HCT116 (cell line): Measurements from ENCODE around the gene IMMP2L.

ENCODE experiments used
- EGR1 ChIP-seq: IDR thresholded peaks from 2 replicates; pipeline ENCODE4 v1.6.1; 2012; ENCODE audit warnings: low read depth
- JUND ChIP-seq: IDR thresholded peaks from 2 replicates; pipeline ENCODE4 v1.6.1; 2012
- MAX ChIP-seq: IDR thresholded peaks from 2 replicates; pipeline ENCODE4 v1.6.1; 2012
- POLR2A ChIP-seq: IDR thresholded peaks from 2 replicates; pipeline ENCODE4 v1.7.0; 2011; ENCODE audit warnings: borderline replicate concordance; ENCODE audit not compliant: insufficient read depth, insufficient read length; ENCODE audit errors: extremely low read depth
- POLR2AphosphoS5 ChIP-seq: IDR thresholded peaks from 2 replicates; pipeline ENCODE4 v1.6.1; 2011; ENCODE audit warnings: mild to moderate bottlenecking, low read depth, low read length, moderate library complexity
- ZNF274 ChIP-seq: fragments of 200-500 bp; sonication (Bioruptor generic); IDR thresholded peaks from 2 replicates; pipeline ENCODE4 v1.6.1; 2014; ENCODE audit warnings: mild to moderate bottlenecking, low read depth, low read length, inconsistent platforms
- TF ChIP-seq, protein P1 (sequence below), 3 experiments: fragments of 200-600 bp in 1 of 3; sonication (generic) in 1 of 3; IDR thresholded peaks in 2 of 3; conservative IDR thresholded peaks in 1 of 3; 2 replicates each; pipeline ENCODE4 v1.5.1; 2012 to 2017; ENCODE audit warnings: low read depth in 2 of 3, low read length in 2 of 3, antibody characterized with exemption in 1 of 3, borderline replicate concordance in 1 of 3, control low read depth in 1 of 3, mild to moderate bottlenecking in 1 of 3, mixed read lengths in 1 of 3, mixed run types in 1 of 3, moderate library complexity in 1 of 3; ENCODE audit not compliant: insufficient read depth in 1 of 3
- TF ChIP-seq, protein P2 (sequence below): IDR thresholded peaks from 2 replicates; pipeline ENCODE4 v1.6.1; 2012; ENCODE audit warnings: low read depth
- TF ChIP-seq, protein P3 (sequence below): IDR thresholded peaks from 2 replicates; pipeline ENCODE4 v1.6.1; 2011; ENCODE audit warnings: mild to moderate bottlenecking, low read length, moderate library complexity; ENCODE audit not compliant: insufficient replicate concordance; ENCODE audit errors: extremely low read depth

DNA sequence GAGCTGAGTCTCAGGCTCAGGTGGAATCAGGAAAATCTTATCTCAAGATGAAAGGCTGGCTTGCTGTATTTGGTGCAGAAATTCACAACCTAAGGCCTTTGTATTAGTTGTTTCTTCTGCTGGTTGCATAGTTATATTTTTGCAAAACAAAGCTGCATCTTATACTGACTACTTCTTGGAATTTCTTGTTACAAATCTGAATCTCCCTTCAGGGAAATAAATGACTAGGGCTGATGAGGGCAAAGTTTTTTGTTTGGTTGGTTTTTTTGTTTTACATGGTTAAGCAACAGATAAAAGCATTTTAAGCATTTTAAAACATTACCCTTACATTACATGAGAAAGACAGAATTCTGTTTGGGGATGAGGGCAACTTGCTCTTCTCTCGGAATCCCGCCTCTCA is 485.3 kb downstream of the IMMP2L start:
- TF ChIP-seq, protein P1, sequence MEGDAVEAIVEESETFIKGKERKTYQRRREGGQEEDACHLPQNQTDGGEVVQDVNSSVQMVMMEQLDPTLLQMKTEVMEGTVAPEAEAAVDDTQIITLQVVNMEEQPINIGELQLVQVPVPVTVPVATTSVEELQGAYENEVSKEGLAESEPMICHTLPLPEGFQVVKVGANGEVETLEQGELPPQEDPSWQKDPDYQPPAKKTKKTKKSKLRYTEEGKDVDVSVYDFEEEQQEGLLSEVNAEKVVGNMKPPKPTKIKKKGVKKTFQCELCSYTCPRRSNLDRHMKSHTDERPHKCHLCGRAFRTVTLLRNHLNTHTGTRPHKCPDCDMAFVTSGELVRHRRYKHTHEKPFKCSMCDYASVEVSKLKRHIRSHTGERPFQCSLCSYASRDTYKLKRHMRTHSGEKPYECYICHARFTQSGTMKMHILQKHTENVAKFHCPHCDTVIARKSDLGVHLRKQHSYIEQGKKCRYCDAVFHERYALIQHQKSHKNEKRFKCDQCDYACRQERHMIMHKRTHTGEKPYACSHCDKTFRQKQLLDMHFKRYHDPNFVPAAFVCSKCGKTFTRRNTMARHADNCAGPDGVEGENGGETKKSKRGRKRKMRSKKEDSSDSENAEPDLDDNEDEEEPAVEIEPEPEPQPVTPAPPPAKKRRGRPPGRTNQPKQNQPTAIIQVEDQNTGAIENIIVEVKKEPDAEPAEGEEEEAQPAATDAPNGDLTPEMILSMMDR (IDR thresholded peaks at IDR 0.05 in 2 of 3, conservative IDR thresholded peaks at IDR 0.05 in 1 of 3; ENCODE audit: borderline replicate concordance in 1 of 3, insufficient read depth in 1 of 3, low read depth in 2 of 3, low read length in 2 of 3), result no peak
- TF ChIP-seq POLR2A, result no peak
- no peak for TF ChIP-seq JUND
- TF ChIP-seq, protein P2, sequence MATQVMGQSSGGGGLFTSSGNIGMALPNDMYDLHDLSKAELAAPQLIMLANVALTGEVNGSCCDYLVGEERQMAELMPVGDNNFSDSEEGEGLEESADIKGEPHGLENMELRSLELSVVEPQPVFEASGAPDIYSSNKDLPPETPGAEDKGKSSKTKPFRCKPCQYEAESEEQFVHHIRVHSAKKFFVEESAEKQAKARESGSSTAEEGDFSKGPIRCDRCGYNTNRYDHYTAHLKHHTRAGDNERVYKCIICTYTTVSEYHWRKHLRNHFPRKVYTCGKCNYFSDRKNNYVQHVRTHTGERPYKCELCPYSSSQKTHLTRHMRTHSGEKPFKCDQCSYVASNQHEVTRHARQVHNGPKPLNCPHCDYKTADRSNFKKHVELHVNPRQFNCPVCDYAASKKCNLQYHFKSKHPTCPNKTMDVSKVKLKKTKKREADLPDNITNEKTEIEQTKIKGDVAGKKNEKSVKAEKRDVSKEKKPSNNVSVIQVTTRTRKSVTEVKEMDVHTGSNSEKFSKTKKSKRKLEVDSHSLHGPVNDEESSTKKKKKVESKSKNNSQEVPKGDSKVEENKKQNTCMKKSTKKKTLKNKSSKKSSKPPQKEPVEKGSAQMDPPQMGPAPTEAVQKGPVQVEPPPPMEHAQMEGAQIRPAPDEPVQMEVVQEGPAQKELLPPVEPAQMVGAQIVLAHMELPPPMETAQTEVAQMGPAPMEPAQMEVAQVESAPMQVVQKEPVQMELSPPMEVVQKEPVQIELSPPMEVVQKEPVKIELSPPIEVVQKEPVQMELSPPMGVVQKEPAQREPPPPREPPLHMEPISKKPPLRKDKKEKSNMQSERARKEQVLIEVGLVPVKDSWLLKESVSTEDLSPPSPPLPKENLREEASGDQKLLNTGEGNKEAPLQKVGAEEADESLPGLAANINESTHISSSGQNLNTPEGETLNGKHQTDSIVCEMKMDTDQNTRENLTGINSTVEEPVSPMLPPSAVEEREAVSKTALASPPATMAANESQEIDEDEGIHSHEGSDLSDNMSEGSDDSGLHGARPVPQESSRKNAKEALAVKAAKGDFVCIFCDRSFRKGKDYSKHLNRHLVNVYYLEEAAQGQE, result no peak
- TF ChIP-seq POLR2AphosphoS5, result no peak
- no peak for TF ChIP-seq ZNF274
- no peak for TF ChIP-seq MAX
- no peak for TF ChIP-seq EGR1
- TF ChIP-seq, protein P3, sequence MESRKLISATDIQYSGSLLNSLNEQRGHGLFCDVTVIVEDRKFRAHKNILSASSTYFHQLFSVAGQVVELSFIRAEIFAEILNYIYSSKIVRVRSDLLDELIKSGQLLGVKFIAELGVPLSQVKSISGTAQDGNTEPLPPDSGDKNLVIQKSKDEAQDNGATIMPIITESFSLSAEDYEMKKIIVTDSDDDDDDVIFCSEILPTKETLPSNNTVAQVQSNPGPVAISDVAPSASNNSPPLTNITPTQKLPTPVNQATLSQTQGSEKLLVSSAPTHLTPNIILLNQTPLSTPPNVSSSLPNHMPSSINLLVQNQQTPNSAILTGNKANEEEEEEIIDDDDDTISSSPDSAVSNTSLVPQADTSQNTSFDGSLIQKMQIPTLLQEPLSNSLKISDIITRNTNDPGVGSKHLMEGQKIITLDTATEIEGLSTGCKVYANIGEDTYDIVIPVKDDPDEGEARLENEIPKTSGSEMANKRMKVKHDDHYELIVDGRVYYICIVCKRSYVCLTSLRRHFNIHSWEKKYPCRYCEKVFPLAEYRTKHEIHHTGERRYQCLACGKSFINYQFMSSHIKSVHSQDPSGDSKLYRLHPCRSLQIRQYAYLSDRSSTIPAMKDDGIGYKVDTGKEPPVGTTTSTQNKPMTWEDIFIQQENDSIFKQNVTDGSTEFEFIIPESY, result no peak
